ENCODE results near the gene RAD54L.

The RAD54L gene

GRCh38 chr1:46281021-46281420 lies 33.5 kb downstream of the RAD54L start:
- no peak overlapping the region for H3K27ac ChIP-seq
- no peak for TF ChIP-seq CTCF (conservative IDR thresholded peaks at IDR 0.05)

GRCh38 chr1:46284058-46284457 lies 36.5 kb downstream of the RAD54L start:
- TF ChIP-seq CTCF (conservative IDR thresholded peaks at IDR 0.05) = no peak
- H3K27ac ChIP-seq = no peak overlapping the region

- no peak overlapping the region for H3K27ac ChIP-seq
- TF ChIP-seq CTCF (conservative IDR thresholded peaks at IDR 0.05) = no peak
These were observed 37.3 kb downstream of the RAD54L start for GRCh38 chr1:46284597-46285564.

- TF ChIP-seq CTCF (conservative IDR thresholded peaks at IDR 0.05) = no peak
- H3K27ac ChIP-seq = no peak overlapping the region
These were observed 38.3 kb downstream of the RAD54L start for GRCh38 chr1:46285730-46286477.

GRCh38 chr1:46288485-46289133 lies 41.0 kb downstream of the RAD54L start:
- H3K27ac ChIP-seq = no peak overlapping the region
- TF ChIP-seq CTCF (conservative IDR thresholded peaks at IDR 0.05) = no peak

- no peak overlapping the region for H3K27ac ChIP-seq
- no peak for TF ChIP-seq CTCF (conservative IDR thresholded peaks at IDR 0.05)
These were observed 41.6 kb downstream of the RAD54L start for GRCh38 chr1:46289134-46289494.

- no peak for TF ChIP-seq CTCF (conservative IDR thresholded peaks at IDR 0.05)
These were observed 42.4 kb downstream of the RAD54L start for GRCh38 chr1:46289976-46290375.

More at GRCh38 chr1:46289976-46290375, 42.4 kb downstream of the RAD54L start:
- H3K27ac ChIP-seq = no peak overlapping the region

Measured in VCaP (cell line).